LNCaP clone FGC (cell line): ENCODE measurements around the gene DISP2.

Experiments used
- DNase-seq: peaks from one replicate; pipeline ENCODE4 v3.0.0-alpha.2; 2011; ENCODE audit warnings: low read depth
- H3K4me3 ChIP-seq: 2 replicates; pipeline ENCODE4 v1.5.1; 2011; ENCODE audit warnings: mild to moderate bottlenecking, low read depth, low read length, control low read depth
- TF ChIP-seq, protein P1 (sequence below): IDR thresholded peaks from 2 replicates; pipeline ENCODE4 v1.5.1; 2012; ENCODE audit warnings: mild to moderate bottlenecking; ENCODE audit not compliant: control insufficient read depth, insufficient read depth; ENCODE audit errors: extremely low read depth

The DISP2 gene

DNA sequence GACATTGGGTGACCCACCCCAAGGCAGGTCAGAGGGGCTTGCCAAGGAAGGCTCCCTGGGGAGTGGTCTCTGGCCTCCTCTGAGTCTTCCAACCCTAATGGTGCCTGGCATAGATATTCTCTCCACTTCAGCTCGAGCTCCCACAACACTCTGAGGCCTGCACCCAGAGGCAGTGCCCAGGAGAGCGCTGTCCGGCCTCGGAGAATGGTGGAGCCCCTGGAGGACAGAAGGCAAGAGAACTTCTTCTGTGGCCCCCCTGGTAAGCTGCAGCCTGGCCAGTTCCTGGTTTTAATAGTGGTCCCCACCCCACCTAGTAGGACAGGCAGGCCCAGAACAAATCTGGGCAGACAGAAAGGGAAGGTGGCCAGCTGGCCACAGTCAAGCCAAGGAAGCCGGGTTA lies 7.0 kb downstream of the DISP2 start:
- TF ChIP-seq, protein P1, sequence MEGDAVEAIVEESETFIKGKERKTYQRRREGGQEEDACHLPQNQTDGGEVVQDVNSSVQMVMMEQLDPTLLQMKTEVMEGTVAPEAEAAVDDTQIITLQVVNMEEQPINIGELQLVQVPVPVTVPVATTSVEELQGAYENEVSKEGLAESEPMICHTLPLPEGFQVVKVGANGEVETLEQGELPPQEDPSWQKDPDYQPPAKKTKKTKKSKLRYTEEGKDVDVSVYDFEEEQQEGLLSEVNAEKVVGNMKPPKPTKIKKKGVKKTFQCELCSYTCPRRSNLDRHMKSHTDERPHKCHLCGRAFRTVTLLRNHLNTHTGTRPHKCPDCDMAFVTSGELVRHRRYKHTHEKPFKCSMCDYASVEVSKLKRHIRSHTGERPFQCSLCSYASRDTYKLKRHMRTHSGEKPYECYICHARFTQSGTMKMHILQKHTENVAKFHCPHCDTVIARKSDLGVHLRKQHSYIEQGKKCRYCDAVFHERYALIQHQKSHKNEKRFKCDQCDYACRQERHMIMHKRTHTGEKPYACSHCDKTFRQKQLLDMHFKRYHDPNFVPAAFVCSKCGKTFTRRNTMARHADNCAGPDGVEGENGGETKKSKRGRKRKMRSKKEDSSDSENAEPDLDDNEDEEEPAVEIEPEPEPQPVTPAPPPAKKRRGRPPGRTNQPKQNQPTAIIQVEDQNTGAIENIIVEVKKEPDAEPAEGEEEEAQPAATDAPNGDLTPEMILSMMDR: no peak
- H3K4me3 ChIP-seq: no peak overlapping the region
- DNase-seq: no peak

DNA sequence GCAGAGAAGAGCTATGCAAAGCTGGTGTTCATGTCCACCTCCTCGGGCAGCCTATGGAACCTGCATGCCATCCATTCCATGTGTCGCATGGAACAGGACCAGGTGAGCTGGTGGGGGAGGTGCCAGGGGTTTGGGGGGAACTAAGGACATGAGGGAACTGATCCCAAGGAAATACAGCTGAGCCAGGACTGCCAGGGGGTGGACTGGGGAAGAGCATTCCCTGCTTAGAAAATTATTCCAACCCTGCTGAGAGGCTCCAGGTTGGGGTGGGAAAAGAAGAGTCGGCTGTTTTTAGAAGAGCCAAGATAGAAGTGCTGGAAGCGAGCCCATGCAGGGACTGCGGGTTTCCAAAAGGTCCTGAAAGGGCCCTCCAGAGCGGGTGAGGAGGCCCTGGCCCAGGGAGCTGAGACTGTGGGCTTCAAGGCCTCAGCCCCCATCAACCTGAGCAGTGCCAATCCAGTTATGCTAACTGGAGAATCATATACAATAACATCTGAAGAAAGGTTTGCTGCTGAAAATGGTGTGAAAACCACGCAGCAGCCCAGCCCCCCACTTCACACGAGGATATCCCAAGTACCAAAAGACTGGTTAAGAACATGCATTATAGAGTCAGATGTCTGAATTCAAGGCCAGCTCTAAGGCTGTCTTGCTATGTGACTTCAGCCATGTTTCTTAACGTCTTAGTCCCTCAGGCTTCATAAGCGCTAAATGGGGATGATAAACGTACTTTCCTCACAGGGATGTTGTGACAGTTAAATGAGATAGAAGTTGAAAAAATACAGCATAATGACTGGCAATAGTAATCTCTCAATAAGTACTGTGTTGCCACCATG lies 7.8 kb downstream of the DISP2 start:
- TF ChIP-seq, protein P1: no peak
- no peak overlapping the region for H3K4me3 ChIP-seq
- no peak for DNase-seq

GRCh38 chr15:40366457-40367370 lies 8.7 kb downstream of the DISP2 start:
- TF ChIP-seq, protein P1: no peak
- no peak overlapping the region for H3K4me3 ChIP-seq
- peak; percentile 86 for DNase-seq

DNA sequence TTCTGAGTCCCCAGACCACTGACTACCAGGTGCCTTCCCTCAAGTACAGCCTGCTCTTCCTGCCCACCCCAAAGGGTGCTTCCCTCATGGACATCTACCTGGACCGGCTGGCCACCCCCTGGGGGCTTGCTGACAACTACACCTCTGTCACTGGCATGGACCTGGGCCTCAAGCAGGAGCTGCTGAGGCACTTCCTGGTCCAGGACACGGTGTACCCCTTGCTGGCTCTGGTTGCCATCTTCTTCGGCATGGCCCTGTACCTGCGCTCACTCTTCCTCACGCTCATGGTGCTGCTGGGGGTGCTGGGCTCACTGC lies 9.3 kb downstream of the DISP2 start:
- TF ChIP-seq, protein P1: no peak
- no peak overlapping the region for H3K4me3 ChIP-seq
- no peak for DNase-seq

DNA sequence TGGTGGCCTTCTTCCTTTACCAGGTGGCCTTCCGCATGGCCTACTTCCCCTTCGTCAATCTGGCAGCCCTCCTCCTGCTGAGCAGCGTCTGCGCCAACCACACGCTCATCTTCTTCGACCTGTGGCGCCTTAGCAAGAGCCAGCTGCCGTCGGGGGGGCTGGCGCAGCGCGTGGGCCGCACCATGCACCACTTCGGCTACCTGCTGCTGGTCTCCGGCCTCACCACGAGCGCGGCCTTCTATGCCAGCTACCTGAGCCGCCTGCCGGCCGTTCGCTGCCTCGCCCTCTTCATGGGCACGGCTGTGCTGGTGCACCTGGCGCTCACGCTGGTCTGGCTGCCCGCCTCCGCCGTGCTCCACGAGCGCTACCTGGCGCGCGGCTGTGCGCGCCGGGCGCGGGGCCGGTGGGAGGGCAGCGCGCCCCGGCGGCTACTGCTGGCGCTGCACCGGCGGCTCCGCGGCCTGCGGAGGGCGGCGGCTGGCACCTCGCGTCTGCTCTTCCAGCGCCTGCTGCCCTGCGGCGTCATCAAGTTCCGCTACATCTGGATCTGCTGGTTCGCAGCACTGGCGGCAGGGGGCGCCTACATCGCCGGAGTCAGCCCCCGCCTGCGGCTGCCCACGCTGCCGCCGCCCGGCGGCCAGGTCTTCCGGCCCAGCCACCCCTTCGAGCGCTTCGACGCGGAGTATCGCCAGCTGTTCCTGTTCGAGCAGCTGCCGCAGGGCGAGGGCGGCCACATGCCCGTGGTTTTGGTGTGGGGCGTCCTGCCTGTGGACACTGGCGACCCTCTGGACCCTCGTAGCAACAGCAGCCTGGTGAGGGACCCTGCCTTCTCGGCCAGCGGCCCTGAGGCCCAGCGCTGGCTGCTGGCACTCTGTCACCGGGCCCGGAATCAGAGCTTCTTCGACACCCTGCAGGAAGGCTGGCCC lies 9.9 kb downstream of the DISP2 start:
- no peak overlapping the region for H3K4me3 ChIP-seq
- DNase-seq: peak; percentile 42
- TF ChIP-seq, protein P1: peak; percentile 45

GRCh38 chr15:40368719-40369473 lies 10.9 kb downstream of the DISP2 start:
- TF ChIP-seq, protein P1: no peak
- no peak for DNase-seq
- no peak overlapping the region for H3K4me3 ChIP-seq
